Effector CD8-positive, alpha-beta T cell (primary cell): ENCODE measurements around the gene SYT4.
"Not testable (repeated sequence)": the region's sequence is repeated elsewhere in the genome, so short reads cannot be mapped to it uniquely, and the experiment has no call there.

ENCODE experiments used
- DNase-seq: peaks from one replicate; lab custom pipeline; 2025; lab: John Stamatoyannopoulos, UW
- total RNA-seq, 4 experiments: gene quantifications; one replicate each; lab custom pipeline; 2026; lab: John Stamatoyannopoulos, UW

The SYT4 gene, protein sequence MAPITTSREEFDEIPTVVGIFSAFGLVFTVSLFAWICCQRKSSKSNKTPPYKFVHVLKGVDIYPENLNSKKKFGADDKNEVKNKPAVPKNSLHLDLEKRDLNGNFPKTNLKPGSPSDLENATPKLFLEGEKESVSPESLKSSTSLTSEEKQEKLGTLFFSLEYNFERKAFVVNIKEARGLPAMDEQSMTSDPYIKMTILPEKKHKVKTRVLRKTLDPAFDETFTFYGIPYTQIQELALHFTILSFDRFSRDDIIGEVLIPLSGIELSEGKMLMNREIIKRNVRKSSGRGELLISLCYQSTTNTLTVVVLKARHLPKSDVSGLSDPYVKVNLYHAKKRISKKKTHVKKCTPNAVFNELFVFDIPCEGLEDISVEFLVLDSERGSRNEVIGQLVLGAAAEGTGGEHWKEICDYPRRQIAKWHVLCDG
- total RNA-seq, result 0 to 0.09 (median 0) reads per million in 4 experiments

DNA sequence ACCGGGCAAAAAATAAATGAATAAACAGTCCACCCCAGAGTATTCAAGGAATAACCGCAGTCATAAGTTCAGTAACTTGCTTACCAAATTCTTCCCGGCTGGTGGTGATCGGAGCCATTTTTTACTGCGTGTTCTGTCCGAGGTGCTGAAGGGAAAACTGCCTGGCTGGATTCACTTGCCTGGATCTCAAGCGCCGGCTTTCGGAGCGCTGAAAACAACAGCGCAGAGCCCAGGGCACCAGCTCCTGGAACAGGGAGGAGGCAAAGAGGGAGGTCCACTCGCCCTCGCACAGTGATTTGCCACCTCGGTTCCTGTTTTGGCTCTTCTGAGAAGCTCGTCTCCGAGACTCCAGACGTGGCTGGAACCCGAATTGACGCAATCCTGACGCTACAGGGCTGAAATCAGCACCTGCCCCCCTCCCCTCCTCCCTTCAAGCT is at the start of gene SYT4:
Gene SYT4, minus strand, starts transcription at position 327 of the 437 bp plus-strand sequence. Its CDS starts 209 bp downstream, at position 118.
- no peak for DNase-seq

DNA sequence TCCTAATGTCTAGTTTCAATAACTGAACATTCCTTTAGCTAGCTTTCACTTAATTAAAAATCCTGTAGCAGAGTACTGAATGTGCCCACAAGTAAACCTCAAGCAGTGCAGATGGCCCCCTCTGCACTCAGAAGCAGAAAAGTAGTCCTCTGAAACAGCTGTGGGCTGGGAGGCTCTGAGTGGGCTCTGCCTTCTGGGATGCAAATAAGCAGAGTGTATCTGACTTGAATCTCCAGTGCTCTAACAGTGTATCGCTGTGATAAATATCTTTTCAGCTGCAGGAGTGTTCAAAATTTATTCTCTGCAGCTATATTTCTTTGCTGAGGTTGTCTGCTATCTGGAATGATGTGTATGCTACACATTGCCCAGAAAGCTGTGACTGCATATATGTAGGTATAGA is 44.8 kb upstream of the SYT4 start:
- DNase-seq, result no peak

DNA sequence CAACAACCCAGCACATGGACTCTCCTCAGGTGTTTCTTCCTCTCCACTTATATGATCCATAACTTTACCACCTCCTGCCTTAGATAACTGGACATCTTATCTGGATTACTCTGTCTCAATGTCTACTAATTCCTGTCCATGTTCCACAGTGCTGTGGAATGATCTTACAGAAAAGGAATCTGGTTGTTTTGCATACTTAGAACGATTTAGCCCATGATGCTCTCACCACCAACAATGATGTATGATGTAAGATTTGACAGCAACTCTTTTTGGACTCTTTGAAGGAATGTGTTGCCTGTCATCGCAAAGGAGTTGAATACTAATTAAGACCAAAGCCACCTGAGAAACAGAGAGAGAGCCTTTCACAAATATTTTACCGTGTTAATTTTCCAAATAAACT is 37.7 kb upstream of the SYT4 start:
- no peak for DNase-seq

DNA sequence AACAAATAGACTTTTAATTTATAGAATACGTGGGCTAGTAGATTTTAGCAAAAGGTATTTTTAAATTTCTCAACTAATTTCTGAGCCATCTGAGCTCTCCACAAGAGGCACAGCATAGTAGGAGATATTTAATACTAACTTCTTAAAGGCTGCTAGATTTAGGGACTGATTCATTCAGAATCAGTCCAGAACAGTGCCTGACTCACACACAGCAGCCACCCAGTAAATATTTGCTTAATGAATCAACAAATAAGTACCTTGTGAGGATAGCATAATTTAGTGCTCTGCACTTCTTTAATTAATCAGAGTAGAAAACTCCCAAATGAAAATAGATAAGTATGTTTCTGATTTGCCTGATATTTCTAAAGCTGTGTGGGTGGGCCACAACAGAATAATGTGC is 35.6 kb upstream of the SYT4 start:
- no peak for DNase-seq

DNA sequence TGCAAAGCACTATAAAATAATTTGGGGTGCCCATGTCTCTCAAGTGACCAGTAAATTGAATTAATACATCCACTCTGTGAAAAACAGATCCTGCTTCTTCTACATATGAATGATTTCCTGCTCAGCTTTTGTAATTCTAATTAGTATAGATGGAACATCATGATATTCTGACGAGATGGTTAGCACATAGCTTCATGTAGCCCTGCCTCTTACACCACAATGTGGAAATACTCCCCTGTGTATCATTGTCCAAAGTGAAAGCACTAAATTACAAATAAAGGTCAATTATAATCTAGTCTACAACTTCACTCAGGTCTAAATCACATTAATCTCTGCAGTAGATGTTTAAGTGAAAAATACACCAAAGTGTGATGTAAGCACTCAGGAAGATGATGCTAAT is 32.9 kb upstream of the SYT4 start:
- DNase-seq, result no peak

DNA sequence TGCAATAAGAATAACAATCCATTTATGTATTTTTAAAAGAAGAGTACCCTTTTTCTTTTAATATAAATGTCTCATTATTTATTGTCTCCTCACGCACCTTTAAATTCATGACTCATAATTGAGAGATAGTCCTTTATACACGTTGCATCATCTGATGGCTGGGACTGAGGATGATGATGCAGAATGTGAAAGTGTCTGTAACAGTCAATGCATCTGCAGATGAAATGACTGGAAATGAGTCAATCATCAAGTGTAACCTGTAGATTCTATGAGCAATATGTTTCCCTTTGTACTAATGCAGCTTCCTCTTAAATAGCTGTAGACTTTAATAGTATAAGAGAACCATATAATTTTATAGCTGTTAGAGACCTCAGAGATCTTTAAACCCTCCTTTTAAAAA is 26.1 kb upstream of the SYT4 start:
- no peak for DNase-seq

DNA sequence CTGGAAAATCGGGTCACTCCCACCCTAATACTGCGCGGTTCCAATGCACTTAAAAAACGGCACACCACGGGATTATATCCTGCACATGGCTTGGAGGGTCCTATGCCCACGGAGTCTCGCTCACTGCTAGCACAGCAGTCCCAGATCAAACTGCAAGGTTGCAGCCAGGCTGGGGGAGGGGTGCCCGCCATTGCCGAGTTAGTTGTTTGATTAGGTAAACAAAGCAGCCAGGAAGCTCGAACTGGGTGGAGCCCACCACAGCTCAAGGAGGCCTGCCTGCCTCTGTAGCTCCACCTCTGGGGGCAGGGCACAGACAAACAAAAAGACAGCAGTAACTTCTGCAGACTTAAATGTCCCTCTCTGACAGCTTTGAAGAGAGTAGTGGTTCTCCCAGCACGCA is 8.9 kb upstream of the SYT4 start:
- not testable (repeated sequence) for DNase-seq

DNA sequence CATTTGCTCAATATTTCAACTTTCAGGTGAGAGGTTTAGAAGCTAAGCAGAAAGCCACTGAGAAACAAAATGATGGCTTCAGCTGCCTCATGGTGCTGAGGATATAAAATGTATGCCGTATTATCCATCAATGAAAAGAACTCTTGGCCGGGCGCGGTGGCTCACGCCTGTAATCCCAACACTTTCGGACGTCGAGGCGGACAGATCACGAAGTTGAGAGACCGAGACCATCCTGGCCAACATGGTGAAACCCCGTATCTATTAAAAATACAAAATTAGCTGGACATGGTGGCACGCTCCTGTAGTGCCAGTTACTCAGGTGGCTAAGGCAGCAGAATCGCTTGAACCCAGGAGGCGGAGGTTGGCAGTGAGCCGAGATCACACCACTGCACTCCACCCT is 6.0 kb upstream of the SYT4 start:
- DNase-seq, result no peak

DNA sequence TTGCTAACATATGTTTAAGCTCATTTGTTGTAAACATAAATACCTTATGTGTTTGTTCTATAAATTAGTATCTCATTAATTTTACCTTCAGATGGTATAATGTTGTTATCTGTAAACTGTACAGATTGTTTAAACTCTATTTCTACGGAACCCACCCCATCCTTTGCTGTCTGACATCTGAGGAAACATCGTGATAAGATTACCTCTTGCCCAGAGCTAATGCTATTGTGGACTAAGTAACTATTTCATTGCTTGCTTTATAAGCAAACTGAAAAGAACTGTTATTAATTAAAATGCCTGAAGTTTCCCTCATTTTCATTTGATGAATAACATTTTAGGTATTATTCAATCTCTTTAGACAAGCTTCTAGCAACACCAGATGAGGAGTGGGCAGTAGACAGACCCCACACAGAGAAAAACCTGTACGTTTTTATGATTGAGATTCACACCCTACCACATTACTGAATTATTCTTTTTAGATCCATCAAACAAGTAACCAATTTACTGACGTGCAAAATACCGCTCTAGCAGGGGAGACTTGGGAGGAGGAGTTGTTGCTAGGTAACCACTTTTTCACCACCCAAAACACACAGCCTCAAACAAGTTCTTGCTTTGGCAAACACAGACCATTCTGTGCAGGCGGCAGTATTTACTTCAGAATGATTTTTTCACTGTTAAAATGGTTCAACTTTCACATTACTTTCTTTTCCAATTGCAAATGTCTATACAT is 1.9 kb upstream of the SYT4 start:
- no peak for DNase-seq

DNA sequence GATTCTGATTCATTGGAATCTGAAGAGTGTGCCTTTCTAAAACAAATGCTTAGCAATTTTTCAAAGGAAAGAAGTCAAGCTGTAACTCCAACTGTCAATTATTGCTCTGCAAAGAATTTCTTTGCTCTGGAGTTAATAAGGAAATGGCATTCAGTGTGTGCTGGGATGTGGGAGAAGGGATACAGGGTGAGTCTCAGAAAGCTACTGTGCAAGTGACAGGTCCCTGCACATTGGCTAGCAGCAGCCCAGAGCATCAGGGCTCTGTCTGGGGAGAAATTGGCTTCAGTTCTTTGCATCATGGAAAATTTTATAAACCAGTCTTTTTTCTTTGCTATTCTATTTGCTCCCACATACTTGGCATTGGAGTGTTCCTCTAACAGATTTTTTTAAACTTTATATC is 1.1 kb upstream of the SYT4 start:
- no peak for DNase-seq

DNA sequence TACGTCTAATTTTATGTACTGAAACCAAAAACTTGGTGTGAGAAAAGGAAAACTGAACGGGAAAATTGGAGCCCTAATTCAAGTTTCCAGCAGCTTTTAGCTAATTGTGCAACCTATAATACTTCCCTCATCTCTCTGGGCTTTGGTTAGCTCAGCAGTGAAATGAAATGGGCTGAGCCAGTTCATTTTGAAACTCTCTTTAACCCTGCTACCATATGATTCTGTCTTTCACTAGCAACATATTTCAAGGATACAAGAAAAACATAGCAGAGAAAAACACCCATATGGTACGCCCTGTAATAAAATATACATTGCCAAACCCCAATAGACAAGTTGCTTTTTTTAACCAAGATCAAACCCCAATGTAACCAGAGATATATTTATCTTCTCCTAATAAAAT is 799 bp downstream of the SYT4 start:
- DNase-seq, result no peak

DNA sequence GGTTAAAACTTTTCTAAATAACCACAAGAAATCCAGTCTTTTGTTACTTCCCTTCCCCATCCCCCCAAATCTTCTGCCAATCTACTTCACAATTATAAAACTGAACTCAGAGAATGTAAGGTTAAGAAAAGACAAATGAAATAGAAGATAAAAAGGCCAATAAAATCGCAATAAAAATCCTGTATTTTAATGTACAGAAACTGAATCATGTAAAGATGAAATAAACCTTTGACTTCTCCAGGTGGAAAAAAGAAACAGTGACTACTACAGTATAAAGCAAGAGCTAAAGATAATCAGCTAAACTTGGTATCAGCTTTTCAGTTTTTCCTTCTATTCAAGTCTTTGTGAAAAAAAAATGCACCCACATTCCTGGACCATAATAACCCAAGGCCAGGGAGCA is 1.7 kb downstream of the SYT4 start:
- no peak for DNase-seq

DNA sequence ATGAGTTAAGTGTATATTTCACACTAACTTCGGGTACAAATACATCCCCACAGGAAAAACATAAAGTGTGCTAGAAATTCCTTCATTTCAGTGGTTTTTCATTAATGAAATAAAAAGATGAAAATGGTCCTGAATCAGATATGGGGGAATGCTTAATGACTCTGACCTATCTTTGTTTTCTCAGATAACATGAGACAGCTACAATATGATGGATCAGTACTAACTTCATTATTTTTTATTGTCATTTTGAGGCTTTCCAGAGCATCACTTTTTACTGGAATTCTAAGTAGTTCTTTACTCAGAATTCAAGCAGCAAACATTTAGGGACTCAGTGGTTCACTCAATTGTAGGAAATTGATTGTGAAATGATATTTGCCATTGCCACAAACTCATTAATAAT is 2.8 kb downstream of the SYT4 start:
- no peak for DNase-seq

DNA sequence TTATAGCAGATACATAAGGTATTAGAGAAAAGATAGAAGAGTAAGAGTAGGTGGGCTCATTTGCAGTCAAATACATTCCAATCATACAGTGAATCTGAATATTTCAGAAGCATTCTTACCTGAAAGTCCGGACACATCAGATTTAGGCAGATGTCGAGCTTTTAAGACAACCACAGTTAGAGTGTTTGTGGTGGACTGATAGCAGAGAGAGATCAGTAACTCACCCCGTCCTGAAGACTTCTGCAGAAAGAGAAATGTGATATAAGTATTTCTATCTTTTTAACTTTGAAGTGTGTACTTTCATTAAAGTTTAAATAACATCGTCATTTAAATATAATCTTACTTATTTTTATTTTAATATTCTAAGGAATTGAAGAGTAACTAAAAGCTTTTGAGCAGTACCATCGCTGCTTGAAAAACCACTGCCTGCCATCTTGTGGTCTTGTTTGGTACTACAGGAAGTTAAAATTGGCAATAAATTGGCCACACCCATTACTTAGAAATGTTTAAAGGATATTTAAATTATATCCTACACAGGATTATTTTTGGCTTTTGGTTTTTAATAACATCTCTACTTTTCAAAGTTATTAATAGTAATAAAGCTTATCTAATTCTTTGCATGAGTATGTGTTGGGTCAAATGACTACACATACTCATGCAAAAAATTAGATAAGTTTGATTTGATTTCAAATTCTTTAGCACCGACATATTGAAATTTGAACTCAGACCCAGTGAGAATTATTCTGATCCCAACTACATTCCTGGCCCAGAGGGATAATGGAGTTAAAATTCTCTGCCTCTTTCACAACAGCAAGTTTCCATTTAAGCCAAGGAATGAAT is 5.5 kb downstream of the SYT4 start:
- no peak for DNase-seq

DNA sequence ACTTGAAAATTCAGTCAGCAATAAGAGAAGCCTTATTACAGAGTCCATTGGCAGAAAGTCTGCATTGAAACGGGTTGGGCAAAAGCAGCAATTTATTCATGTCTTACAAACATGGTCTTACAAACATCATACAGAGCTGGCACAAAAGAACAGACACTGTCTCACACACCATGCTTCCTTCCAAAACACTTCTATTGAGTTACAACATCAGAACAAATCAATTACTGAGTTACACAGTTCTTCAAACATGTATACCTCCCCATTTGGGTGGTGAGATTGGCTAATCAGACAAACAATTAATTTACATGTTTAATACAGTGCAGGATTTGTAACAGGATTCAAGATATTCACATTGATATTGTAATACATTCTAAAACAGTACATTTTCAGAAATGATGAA is 9.5 kb downstream of the SYT4 start:
- DNase-seq, result no peak

DNA sequence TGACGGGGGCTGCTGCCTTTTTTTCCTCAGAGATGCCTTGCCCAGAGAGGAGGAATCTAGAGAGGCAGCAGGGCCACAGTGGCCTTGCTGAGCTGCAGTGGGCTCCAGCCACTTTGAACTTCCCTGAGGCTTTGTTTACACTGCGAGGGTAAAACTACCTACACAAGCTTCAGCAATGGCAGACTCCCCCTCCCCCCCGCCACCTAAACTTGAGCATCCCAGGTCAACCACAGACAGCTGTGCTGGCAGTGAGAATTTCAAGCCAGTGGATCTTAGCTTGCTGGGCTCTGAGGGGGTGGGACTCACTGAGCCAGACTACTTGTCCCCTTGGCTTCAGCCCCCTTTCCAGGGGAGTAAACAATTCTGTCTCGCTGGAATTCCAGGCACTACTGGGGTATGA is 11.8 kb downstream of the SYT4 start:
- no peak for DNase-seq

DNA sequence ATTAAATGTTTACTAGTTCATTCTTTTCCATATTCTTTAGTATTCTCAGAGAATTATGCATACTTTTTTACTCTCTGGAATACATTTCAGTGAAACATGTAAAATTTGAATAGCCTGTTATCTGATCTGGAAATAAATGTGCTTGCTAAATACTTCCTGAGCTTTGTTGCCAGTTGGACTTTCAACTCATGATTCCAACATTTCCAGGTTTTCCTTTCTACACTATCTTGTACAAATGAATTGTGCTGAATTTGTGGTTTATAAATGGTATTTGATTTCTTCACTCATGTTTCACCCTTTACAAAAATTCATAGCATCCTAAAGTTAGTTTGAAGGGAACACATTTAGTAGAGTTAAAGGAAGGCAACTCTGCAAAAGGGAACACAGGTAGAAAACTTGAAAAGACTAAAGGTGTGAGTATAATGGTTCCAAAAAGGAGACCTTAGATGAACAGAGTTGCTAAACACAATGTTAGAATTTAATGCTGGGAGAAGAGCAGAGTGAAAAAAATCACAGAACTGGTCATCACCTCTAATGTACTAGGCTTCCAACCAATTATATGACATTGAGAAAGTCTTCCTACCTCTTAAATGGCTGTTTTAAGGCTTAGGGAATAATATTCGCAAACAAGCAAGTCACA is 28.6 kb downstream of the SYT4 start:
- no peak for DNase-seq

DNA sequence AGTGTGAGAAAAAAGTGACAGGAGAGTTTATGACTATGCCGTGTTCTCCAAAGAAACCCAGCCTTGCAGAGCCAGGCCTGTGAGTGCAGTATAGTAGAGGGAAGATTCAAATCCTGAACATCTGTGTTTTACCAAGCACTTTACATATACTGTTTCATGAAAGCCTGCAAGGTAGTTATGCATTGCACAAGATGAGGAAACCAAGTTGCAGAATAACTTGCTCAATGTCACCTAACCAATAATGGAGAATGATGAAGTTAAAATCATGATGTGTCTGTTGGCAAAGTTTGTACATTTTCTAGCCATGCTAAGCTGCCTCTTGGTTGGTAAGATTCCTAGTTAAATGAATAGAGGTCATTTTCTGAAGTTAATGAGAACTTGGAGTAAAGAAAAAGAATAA is 29.3 kb downstream of the SYT4 start:
- DNase-seq, result no peak

DNA sequence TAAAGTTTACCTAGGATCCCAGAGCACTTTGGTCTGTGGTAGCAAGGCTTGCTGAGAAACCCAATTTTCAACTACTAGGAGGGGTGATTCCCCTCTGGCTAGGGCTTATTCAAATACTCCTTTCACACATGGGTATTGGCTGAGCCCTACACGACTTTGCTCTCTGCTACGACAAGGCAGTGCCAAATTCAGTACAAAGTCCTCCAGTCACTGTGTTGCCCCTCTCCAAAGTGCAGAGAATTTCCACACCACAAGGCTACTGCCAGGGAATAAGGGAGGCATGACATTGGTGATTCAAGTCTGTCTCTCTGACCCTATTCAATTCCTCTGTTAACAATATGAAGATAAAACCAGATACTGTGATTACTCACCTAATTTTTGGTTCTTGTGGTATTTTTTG is 38.9 kb downstream of the SYT4 start:
- no peak for DNase-seq

DNA sequence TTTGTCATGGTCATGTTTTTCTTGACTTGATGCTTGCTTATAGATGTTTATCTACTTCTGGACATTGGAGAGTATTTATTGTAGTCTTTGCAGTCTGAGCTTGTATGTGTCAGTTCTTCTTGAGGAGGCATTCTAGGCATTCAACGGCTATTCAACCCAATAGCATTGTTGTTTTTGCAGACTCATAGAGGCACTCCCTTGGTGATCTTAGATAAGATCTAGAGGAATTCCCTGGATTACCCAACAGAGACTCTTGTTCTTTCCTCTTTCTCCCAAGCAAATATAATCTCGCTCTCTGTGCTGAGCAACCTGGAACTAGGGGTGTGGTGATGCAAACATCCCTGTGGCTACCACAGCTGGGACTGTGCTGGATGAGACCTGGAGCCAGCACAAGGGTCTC is 40.4 kb downstream of the SYT4 start:
- no peak for DNase-seq

DNA sequence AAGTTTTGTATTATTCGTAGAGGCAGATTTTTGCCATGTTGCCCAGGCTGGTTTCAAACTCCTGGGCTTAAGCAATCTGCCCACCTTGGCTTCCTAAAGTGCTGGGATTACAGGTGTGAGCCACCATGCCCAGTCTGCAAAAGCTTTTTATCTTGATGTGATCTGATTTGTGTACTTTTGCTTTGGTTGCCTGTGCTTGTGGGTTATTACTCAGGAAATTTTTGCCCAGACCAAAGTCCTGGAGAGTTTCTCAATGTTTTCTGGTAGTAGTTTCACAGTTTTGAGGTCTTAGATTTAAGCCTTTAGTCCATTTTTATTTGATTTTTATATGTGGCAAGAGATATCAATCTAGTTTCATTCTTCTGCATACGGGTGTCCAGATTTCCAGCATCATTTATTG is 42.4 kb downstream of the SYT4 start:
- no peak for DNase-seq

DNA sequence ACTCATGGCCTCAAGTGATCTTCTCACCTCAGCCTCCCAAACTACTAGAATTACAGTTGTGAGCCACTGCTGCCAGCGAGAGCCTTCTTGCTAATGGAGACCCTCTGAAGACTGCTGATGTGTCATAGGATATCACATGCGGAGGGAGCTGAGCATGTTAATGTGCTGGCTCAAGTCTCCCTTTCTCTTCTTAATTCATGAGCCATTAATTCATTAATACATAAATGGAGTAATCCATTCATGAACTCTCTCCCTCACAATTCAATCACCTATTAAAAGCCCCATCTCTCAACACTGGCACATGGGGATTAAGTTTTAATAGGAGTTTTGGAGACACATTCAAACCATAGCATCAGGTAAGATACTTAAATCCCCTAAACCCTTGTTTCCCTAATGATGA is 54.8 kb downstream of the SYT4 start:
- DNase-seq, result no peak
